HCT116 (cell line): ENCODE measurements around the gene EIF3A. TPM values are rescaled to one million over a fixed set of nuclear protein-coding genes. Genes with fewer than 3 reads are reported as not detected.

ENCODE experiments used
- ATAC-seq: fragments of 200-7000 bp; cut with Tn5 transposase; 2 replicates; pipeline ENCODE4 v1.9.1; 2020; ENCODE audit warnings: mild to moderate bottlenecking, moderate library complexity
- BruUV-seq: library from RNA; stranded (reverse); fragments of 400-500 nt; replicated peaks from 2 replicates; lab custom pipeline; 2021; lab: Mats Ljungman, UMichigan
- CTCF ChIA-PET: fragments of 300-600 bp; sonication (Branson Sonifier 250); formaldehyde crosslinking; loops from one replicate; lab custom pipeline; 2021; ENCODE audit warnings: antibody characterized with exemption; lab: Charles Lee
- POLR2A ChIA-PET: fragments of 300-600, 350-600 bp; sonication (Branson Sonifier 250); formaldehyde crosslinking; loops from one replicate; lab custom pipeline; 2021; ENCODE audit warnings: antibody characterized with exemption; lab: Charles Lee
- RAD21 ChIA-PET, 2 experiments: fragments of 300-600 bp; sonication (Branson Sonifier 250); formaldehyde crosslinking; loops; one replicate each; lab custom pipeline; 2023; ENCODE audit warnings: low total read pairs in 2 of 2; ENCODE audit not compliant: uncharacterized antibody in 2 of 2, unreplicated experiment in 2 of 2, low non-redundant PET in 1 of 2; lab: Charles Lee
- DNase-seq: peaks from one replicate; pipeline ENCODE4 v3.0.0-alpha.2; 2010; ENCODE audit warnings: low read depth, low spot score
- H2AFZ ChIP-seq: fragments of 200-600 bp; shearing (Covaris generic), sonication (generic); 2 replicates; pipeline ENCODE4 v1.6.1; 2017; ENCODE audit warnings: low read depth, mixed run types, mixed read lengths, antibody characterized with exemption, low read length; ENCODE audit not compliant: poor library complexity, severe bottlenecking
- H3K27ac ChIP-seq: 2 replicates; pipeline ENCODE4 v1.5.1; 2012; ENCODE audit warnings: low read depth, low read length
- H3K27me3 ChIP-seq: fragments of 200-600 bp; sonication (generic); 2 replicates; pipeline ENCODE4 v1.6.1; 2016; ENCODE audit warnings: mixed run types, low read length, mixed read lengths; ENCODE audit not compliant: insufficient read depth
- H3K36me3 ChIP-seq, 2 experiments: fragments of 200-500 bp in 1 of 2; fragments of 200-600 bp in 1 of 2; sonication (Bioruptor generic) in 1 of 2; sonication (generic) in 1 of 2; 2 replicates each; pipeline versions ENCODE4 v1.5.1 to v1.6.1; 2014 to 2016; ENCODE audit warnings: low read length in 2 of 2, inconsistent platforms in 1 of 2, mixed read lengths in 1 of 2, mixed run types in 1 of 2; ENCODE audit not compliant: insufficient read depth in 2 of 2, control insufficient read depth in 1 of 2
- H3K4me1 ChIP-seq, 2 experiments: fragments of 200-600 bp in 1 of 2; sonication (generic) in 1 of 2; 2 replicates each; pipeline versions ENCODE4 v1.5.1 to v1.6.1; 2012 to 2017; ENCODE audit warnings: low read length in 2 of 2, inconsistent platforms in 1 of 2, mild to moderate bottlenecking in 1 of 2, mixed read lengths in 1 of 2, mixed run types in 1 of 2, moderate library complexity in 1 of 2; ENCODE audit not compliant: insufficient read depth in 2 of 2, control insufficient read depth in 1 of 2
- H3K4me2 ChIP-seq: fragments of 200-600 bp; sonication (generic); 2 replicates; pipeline ENCODE4 v1.6.1; 2017; ENCODE audit warnings: mixed run types, low read length, mixed read lengths
- H3K4me3 ChIP-seq, 2 experiments: fragments of 200-600 bp in 1 of 2; sonication (generic) in 1 of 2; replicated peaks in 1 of 2; 2 replicates each; pipeline ENCODE4 v1.5.1; 2011 to 2016; ENCODE audit warnings: low read length in 2 of 2, control low read depth in 1 of 2, low read depth in 1 of 2, mild to moderate bottlenecking in 1 of 2, mixed read lengths in 1 of 2, mixed run types in 1 of 2
- H3K79me2 ChIP-seq: fragments of 200-600 bp; sonication (generic); 2 replicates; pipeline ENCODE4 v1.6.1; 2017; ENCODE audit warnings: mild to moderate bottlenecking, mixed run types, low read length, moderate library complexity, mixed read lengths; ENCODE audit not compliant: insufficient read depth
- H3K9ac ChIP-seq: fragments of 200-600 bp; sonication (generic); 2 replicates; pipeline ENCODE4 v1.6.1; 2016; ENCODE audit warnings: low read length, mixed read lengths
- H3K9me2 ChIP-seq: fragments of 200-600 bp; sonication (generic), shearing (Covaris generic); 2 replicates; pipeline ENCODE4 v1.6.1; 2017; ENCODE audit warnings: mixed run types, mild to moderate bottlenecking, moderate library complexity; ENCODE audit not compliant: insufficient read depth
- H3K9me3 ChIP-seq, 2 experiments: fragments of 200-500 bp in 1 of 2; fragments of 200-600 bp in 1 of 2; sonication (Bioruptor generic) in 1 of 2; sonication (generic) in 1 of 2; 2 replicates each; pipeline ENCODE4 v1.6.1; 2014 to 2017; ENCODE audit warnings: low read length in 2 of 2, mixed read lengths in 2 of 2, inconsistent platforms in 1 of 2, low read depth in 1 of 2, mild to moderate bottlenecking in 1 of 2, mixed run types in 1 of 2, moderate library complexity in 1 of 2; ENCODE audit not compliant: control insufficient read depth in 1 of 2, insufficient read depth in 1 of 2
- H4K20me1 ChIP-seq: fragments of 200-600 bp; sonication (generic), shearing (Covaris generic); 2 replicates; pipeline ENCODE4 v1.6.1; 2017; ENCODE audit warnings: mixed run types, mild to moderate bottlenecking, moderate library complexity; ENCODE audit not compliant: insufficient read depth
- CBX3 ChIP-seq: IDR thresholded peaks from 2 replicates; pipeline ENCODE4 v1.6.1; 2012; ENCODE audit warnings: low read depth
- CTCF ChIP-seq, 3 experiments: fragments of 200-600 bp in 1 of 3; sonication (generic) in 1 of 3; IDR thresholded peaks in 2 of 3; conservative IDR thresholded peaks in 1 of 3; 2 replicates each; pipeline ENCODE4 v1.5.1; 2012 to 2017; ENCODE audit warnings: low read depth in 2 of 3, low read length in 2 of 3, antibody characterized with exemption in 1 of 3, borderline replicate concordance in 1 of 3, control low read depth in 1 of 3, mild to moderate bottlenecking in 1 of 3, mixed read lengths in 1 of 3, mixed run types in 1 of 3, moderate library complexity in 1 of 3; ENCODE audit not compliant: insufficient read depth in 1 of 3
- EZH2phosphoT487 ChIP-seq: fragments of 200-600 bp; IDR thresholded peaks from 2 replicates; pipeline ENCODE4 v1.6.1; 2018; ENCODE audit warnings: antibody characterized with exemption, borderline replicate concordance
- FOSL1 ChIP-seq: IDR thresholded peaks from 2 replicates; pipeline ENCODE4 v1.6.1; 2012; ENCODE audit warnings: low read depth
- MAX ChIP-seq: IDR thresholded peaks from 2 replicates; pipeline ENCODE4 v1.6.1; 2012
- REST ChIP-seq: IDR thresholded peaks from 2 replicates; pipeline ENCODE4 v1.6.1; 2012; ENCODE audit warnings: low read depth
- intact Hi-C: fragments of 100-400 bp; cut with micrococcal nuclease; formaldehyde crosslinking; loops from 2 replicates; pipeline ENCODE4 v1.10.0; 2022
- total RNA-seq: library from RNA; stranded (reverse); gene quantifications from one replicate; pipeline ENCODE4 v1.2.1, GENCODE V29; 2021; ENCODE audit not compliant: unreplicated experiment

Gene EIF3A
- total RNA-seq, 1 experiment from 2014 or later, result 271 TPM

GRCh38 chr10:119120413-119120867, 39.8 kb upstream of the EIF3A start:
- ATAC-seq (no peak), DNase-seq (no peak)
- no TSS peak for BruUV-seq
- H3K4me1 ChIP-seq, result peaks cover 4 to 13% of the 10 kb centered on the region in 2 experiments; a peak in 3 of 4 replicates
- H4K20me1 ChIP-seq, result no peaks in the 10 kb centered on the region
- no peaks in the 10 kb centered on the region for H3K9me3 ChIP-seq
- H3K79me2 ChIP-seq, result no peaks in the 10 kb centered on the region
- H3K9me2 ChIP-seq, result no peaks in the 10 kb centered on the region
- H3K36me3 ChIP-seq, result peaks cover 8 to 24% of the 10 kb centered on the region in 2 experiments
- H3K9ac ChIP-seq, result no peak overlapping the region
- POLR2A ChIA-PET, result interaction anchor here (0.7 kb wide), 1 partner anchor 286 kb away, joined by 3 read pairs; no protein-coding TSS in a partner anchor
- H3K27me3 ChIP-seq, result no peaks in the 10 kb centered on the region
- TF ChIP-seq FOSL1, result no peak
- TF ChIP-seq CTCF (IDR thresholded peaks at IDR 0.05 in 2 of 3, conservative IDR thresholded peaks at IDR 0.05 in 1 of 3; ENCODE audit: borderline replicate concordance in 1 of 3, insufficient read depth in 1 of 3, low read depth in 2 of 3, low read length in 2 of 3), result no peak
- no peak for TF ChIP-seq REST
- no peak for TF ChIP-seq CBX3
- TF ChIP-seq MAX, result no peak
- no peak for TF ChIP-seq EZH2phosphoT487
- RAD21 ChIA-PET, result no interaction called here
- H3K27ac ChIP-seq, result no peak overlapping the region
- intact Hi-C loops, result no loop called here
- 0 out of 2 replicates have a peak overlapping the region, but pooled peaks have one; percentile 8 for H3K4me2 ChIP-seq
- CTCF ChIA-PET, result no interaction called here
- H2AFZ ChIP-seq, result no peak overlapping the region
- H3K4me3 ChIP-seq, result no peak overlapping the region
